GM23338 (cell line): ENCODE results near the gene SULT6B1. TPM values are rescaled to one million over a fixed set of nuclear protein-coding genes. Genes with fewer than 3 reads are reported as not detected.
A peak's percentile ranks its signal among the peaks of the same experiment; 100 is the strongest.

ENCODE experiments used
- ATAC-seq: fragments of 200-7000 bp; cut with Tn5 transposase; 3 replicates; pipeline ENCODE4 v1.9.1; 2020
- DNase-seq: peaks from one replicate; pipeline ENCODE4 v3.0.0-alpha.2; 2015; ENCODE audit warnings: low spot score
- H2AFZ ChIP-seq: fragments of 200-600 bp; sonication (generic); 2 replicates; pipeline ENCODE4 v1.8.0; 2016; ENCODE audit warnings: antibody characterized with exemption, mild to moderate bottlenecking, moderate library complexity
- H3F3A ChIP-seq: fragments of 200-600 bp; sonication (generic); replicated peaks from 2 replicates; pipeline ENCODE4 v1.8.0; 2017; ENCODE audit warnings: antibody characterized with exemption, mixed run types, low read depth
- H3K27ac ChIP-seq: fragments of 200-600 bp; sonication (generic); 2 replicates; pipeline ENCODE4 v1.6.1; 2016; ENCODE audit warnings: low read depth
- H3K27me3 ChIP-seq: fragments of 200-600 bp; sonication (generic); 2 replicates; pipeline ENCODE4 v1.8.0; 2016; ENCODE audit warnings: mild to moderate bottlenecking, mixed run types, moderate library complexity; ENCODE audit not compliant: insufficient read depth
- H3K36me3 ChIP-seq: fragments of 200-600 bp; sonication (generic); 2 replicates; pipeline ENCODE4 v1.8.0; 2016; ENCODE audit warnings: mild to moderate bottlenecking; ENCODE audit not compliant: insufficient read depth
- H3K4me1 ChIP-seq: fragments of 200-600 bp; sonication (generic); 2 replicates; pipeline ENCODE4 v1.8.0; 2016; ENCODE audit warnings: mild to moderate bottlenecking, moderate library complexity; ENCODE audit not compliant: insufficient read depth
- H3K4me2 ChIP-seq: fragments of 200-600 bp; sonication (generic); 2 replicates; pipeline ENCODE4 v1.7.1; 2017; ENCODE audit warnings: mixed run types
- H3K4me3 ChIP-seq: fragments of 200-600 bp; sonication (generic); 2 replicates; pipeline ENCODE4 v1.6.1; 2016; ENCODE audit warnings: mixed run types
- H3K79me2 ChIP-seq: fragments of 200-600 bp; sonication (generic); replicated peaks from 2 replicates; pipeline ENCODE4 v1.8.0; 2017; ENCODE audit warnings: mild to moderate bottlenecking; ENCODE audit not compliant: insufficient read depth
- H3K9me2 ChIP-seq: fragments of 200-600 bp; sonication (generic); 2 replicates; pipeline ENCODE4 v1.8.0; 2017; ENCODE audit not compliant: insufficient read depth
- H4K20me1 ChIP-seq: fragments of 200-600 bp; sonication (generic); replicated peaks from 2 replicates; pipeline ENCODE4 v1.8.0; 2017; ENCODE audit warnings: mild to moderate bottlenecking; ENCODE audit not compliant: insufficient read depth
- H3K27ac Mint-ChIP-seq: 2 replicates; pipeline ENCODE4 v1.8.0; 2020; ENCODE audit warnings: inconsistent platforms, mild to moderate bottlenecking, moderate library complexity, mixed read lengths
- H3K27me3 Mint-ChIP-seq: 3 replicates; pipeline ENCODE4 v1.8.0; 2022; ENCODE audit warnings: low read depth, mild to moderate bottlenecking, moderate library complexity, mixed read lengths, inconsistent platforms; ENCODE audit not compliant: insufficient read depth, poor library complexity
- H3K36me3 Mint-ChIP-seq: 3 replicates; pipeline ENCODE4 v1.8.0; 2021; ENCODE audit warnings: low read depth, mild to moderate bottlenecking, inconsistent platforms, moderate library complexity, mixed read lengths
- H3K4me1 Mint-ChIP-seq: 3 replicates; pipeline ENCODE4 v1.8.0; 2020; ENCODE audit warnings: mild to moderate bottlenecking, inconsistent platforms, mixed read lengths
- H3K4me3 Mint-ChIP-seq: 3 replicates; pipeline ENCODE4 v1.8.0; 2021; ENCODE audit warnings: moderate library complexity, mild to moderate bottlenecking, inconsistent platforms, mixed read lengths
- H3K9me3 Mint-ChIP-seq: 3 replicates; pipeline ENCODE4 v1.8.0; 2020; ENCODE audit warnings: moderate library complexity, mild to moderate bottlenecking, inconsistent platforms, mixed read lengths
- ETS1 ChIP-seq: IDR thresholded peaks from 2 replicates; pipeline ENCODE4 v1.6.1; 2016; ENCODE audit warnings: antibody characterized with exemption
- NANOG ChIP-seq: IDR thresholded peaks from 2 replicates; pipeline ENCODE4 v1.6.1; 2016; ENCODE audit warnings: antibody characterized with exemption, borderline replicate concordance
- POLR2AphosphoS5 ChIP-seq: IDR thresholded peaks from 2 replicates; pipeline ENCODE4 v1.6.1; 2016; ENCODE audit warnings: antibody characterized with exemption, low read depth
- STAT1 ChIP-seq: IDR thresholded peaks from one replicate; pipeline ENCODE4 v1.6.1; 2016; ENCODE audit warnings: antibody characterized with exemption; ENCODE audit not compliant: unreplicated experiment
- ZNF114 ChIP-seq: fragments of 250-450 bp; sonication (Bioruptor Pico); IDR thresholded peaks from 2 replicates; pipeline ENCODE4 v1.5.0; 2020; ENCODE audit warnings: mild to moderate bottlenecking, moderate library complexity
- ZNF331 ChIP-seq: fragments of 250-450 bp; sonication (Bioruptor Pico); IDR thresholded peaks from 2 replicates; pipeline ENCODE4 v1.5.0; 2020; ENCODE audit warnings: low read depth, mild to moderate bottlenecking, moderate library complexity
- ZNF462 ChIP-seq: fragments of 250-450 bp; sonication (Bioruptor Pico); IDR thresholded peaks from 2 replicates; pipeline ENCODE4 v1.5.0; 2020; ENCODE audit warnings: mild to moderate bottlenecking, moderate library complexity
- polyA plus RNA-seq: library from polyadenylated mRNA; unstranded; fragments of >200 nt; fragmentation: Nextera tagmentation; extraction: Ambion mirVana; gene quantifications from 2 replicates; pipeline ENCODE4 v1.2.1, GENCODE V29; 2016
- total RNA-seq: library from RNA; depleted of rRNA; stranded (reverse); fragments of >200 nt; shearing (Covaris generic); gene quantifications from 2 replicates; pipeline ENCODE4 v1.2.3, GENCODE V29; 2014
- TF ChIP-seq, protein P1 (sequence below), 2 experiments: fragments of 200-600 bp in 1 of 2; sonication (generic) in 1 of 2; conservative IDR thresholded peaks; 2 replicates each; pipeline versions ENCODE4 v1.5.1 to v1.6.1; 2016 to 2017; ENCODE audit warnings: antibody characterized with exemption in 2 of 2, low read depth in 2 of 2, mild to moderate bottlenecking in 2 of 2, moderate library complexity in 1 of 2

SULT6B1 gene
- total and polyA plus RNA-seq, 2 experiments from 2014 or later: not detected

- ATAC-seq (peak; percentile 19), DNase-seq (no peak)
- peak overlapping the region; percentile 74 for H2AFZ ChIP-seq
- H3K4me3 ChIP-seq: no peak overlapping the region
- peaks cover 42% of the 10 kb centered on the region for H3K4me1 ChIP-seq
- TF ChIP-seq ZNF462 (CRISPR knock-in tag) (no peak), ZNF114 (no peak), ETS1 (no peak), ZNF331 (CRISPR knock-in tag) (no peak), STAT1 (no peak), POLR2AphosphoS5 (no peak), NANOG (no peak)
- TF ChIP-seq, protein P1, sequence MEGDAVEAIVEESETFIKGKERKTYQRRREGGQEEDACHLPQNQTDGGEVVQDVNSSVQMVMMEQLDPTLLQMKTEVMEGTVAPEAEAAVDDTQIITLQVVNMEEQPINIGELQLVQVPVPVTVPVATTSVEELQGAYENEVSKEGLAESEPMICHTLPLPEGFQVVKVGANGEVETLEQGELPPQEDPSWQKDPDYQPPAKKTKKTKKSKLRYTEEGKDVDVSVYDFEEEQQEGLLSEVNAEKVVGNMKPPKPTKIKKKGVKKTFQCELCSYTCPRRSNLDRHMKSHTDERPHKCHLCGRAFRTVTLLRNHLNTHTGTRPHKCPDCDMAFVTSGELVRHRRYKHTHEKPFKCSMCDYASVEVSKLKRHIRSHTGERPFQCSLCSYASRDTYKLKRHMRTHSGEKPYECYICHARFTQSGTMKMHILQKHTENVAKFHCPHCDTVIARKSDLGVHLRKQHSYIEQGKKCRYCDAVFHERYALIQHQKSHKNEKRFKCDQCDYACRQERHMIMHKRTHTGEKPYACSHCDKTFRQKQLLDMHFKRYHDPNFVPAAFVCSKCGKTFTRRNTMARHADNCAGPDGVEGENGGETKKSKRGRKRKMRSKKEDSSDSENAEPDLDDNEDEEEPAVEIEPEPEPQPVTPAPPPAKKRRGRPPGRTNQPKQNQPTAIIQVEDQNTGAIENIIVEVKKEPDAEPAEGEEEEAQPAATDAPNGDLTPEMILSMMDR (conservative IDR thresholded peaks at IDR 0.05; ENCODE audit: low read depth in 2 of 2): no peak
- Mint-ChIP-seq H3K4me1 (peaks cover 43% of the 10 kb centered on the region), H3K4me3 (no peak overlapping the region; the same call in 2 of the 3 replicates), H3K27me3 (peaks cover 14% of the 10 kb centered on the region), H3K9me3 (peaks cover 3% of the 10 kb centered on the region; the same call in 1 of the 3 replicates), H3K27ac (0 out of 2 replicates have a peak overlapping the region, but pooled peaks have one; percentile 26), H3K36me3 (no peaks in the 10 kb centered on the region)
- no peaks in the 10 kb centered on the region for H3K9me2 ChIP-seq
- H3K79me2 ChIP-seq: peaks cover 4% of the 10 kb centered on the region
- H3K36me3 ChIP-seq: no peaks in the 10 kb centered on the region
- no peak overlapping the region for H3K27ac ChIP-seq
- no peaks in the 10 kb centered on the region for H3K27me3 ChIP-seq
- 0 out of 2 replicates have a peak, but pooled peaks cover 3% of the 10 kb centered on the region for H3F3A ChIP-seq
- H3K4me2 ChIP-seq: no peak overlapping the region
- no peaks in the 10 kb centered on the region for H4K20me1 ChIP-seq
Observed at GRCh38 chr2:37191747-37192146, 3.3 kb upstream of the SULT6B1 start.
